OCI-LY1 (cell line): ENCODE measurements around the gene MGA.

Source experiments
- EZH2 ChIP-seq: fragments of 200-600 bp; sonication (generic), shearing (Covaris generic); IDR thresholded peaks from 2 replicates; pipeline ENCODE4 v1.8.0; 2017; ENCODE audit warnings: borderline replicate concordance, mixed run types, mild to moderate bottlenecking, antibody characterized with exemption, low read length, moderate library complexity, mixed read lengths
- TF ChIP-seq, protein P1 (sequence below): fragments of 200-600 bp; sonication (generic), shearing (Covaris generic); IDR thresholded peaks from 2 replicates; pipeline ENCODE4 v1.5.1; 2017; ENCODE audit warnings: mild to moderate bottlenecking, antibody characterized with exemption, low read length, moderate library complexity, mixed read lengths

DNA sequence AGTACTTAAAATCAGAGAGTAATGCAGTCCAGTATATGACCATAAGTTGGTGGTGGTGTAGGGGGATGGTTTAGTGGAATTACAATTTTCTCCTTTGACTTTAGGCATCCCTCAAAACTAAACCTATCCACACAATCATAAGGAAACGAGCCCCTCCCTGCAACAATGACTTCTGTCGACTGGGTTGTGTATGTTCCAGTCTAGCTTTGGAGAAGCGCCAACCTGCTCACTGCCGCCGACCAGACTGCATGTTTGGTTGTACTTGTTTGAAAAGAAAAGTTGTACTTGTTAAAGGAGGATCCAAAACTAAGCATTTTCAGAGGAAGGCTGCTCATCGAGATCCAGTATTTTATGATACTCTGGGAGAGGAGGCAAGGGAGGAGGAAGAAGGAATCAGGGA, 52.8 kb downstream of the MGA start:
- TF ChIP-seq, protein P1, sequence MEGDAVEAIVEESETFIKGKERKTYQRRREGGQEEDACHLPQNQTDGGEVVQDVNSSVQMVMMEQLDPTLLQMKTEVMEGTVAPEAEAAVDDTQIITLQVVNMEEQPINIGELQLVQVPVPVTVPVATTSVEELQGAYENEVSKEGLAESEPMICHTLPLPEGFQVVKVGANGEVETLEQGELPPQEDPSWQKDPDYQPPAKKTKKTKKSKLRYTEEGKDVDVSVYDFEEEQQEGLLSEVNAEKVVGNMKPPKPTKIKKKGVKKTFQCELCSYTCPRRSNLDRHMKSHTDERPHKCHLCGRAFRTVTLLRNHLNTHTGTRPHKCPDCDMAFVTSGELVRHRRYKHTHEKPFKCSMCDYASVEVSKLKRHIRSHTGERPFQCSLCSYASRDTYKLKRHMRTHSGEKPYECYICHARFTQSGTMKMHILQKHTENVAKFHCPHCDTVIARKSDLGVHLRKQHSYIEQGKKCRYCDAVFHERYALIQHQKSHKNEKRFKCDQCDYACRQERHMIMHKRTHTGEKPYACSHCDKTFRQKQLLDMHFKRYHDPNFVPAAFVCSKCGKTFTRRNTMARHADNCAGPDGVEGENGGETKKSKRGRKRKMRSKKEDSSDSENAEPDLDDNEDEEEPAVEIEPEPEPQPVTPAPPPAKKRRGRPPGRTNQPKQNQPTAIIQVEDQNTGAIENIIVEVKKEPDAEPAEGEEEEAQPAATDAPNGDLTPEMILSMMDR, result no peak
- TF ChIP-seq EZH2, result no peak
